ENCODE measurements around the gene MYO1D.
A peak's percentile ranks its signal among the peaks of the same experiment; 100 is the strongest.

Gene MYO1D

GRCh38 chr17:32520737-32521404 lies 356.1 kb downstream of the MYO1D start:
- DNase-seq = no peak

GRCh38 chr17:32520104-32520701 lies 356.7 kb downstream of the MYO1D start:
- DNase-seq = peak; percentile 37

- peak; percentile 33 for DNase-seq
These were observed 357.5 kb downstream of the MYO1D start for GRCh38 chr17:32519228-32520103.

- DNase-seq = no peak
These were observed 358.2 kb downstream of the MYO1D start for GRCh38 chr17:32518646-32519227.

- DNase-seq = no peak
These were observed 358.9 kb downstream of the MYO1D start for GRCh38 chr17:32517982-32518381.

GRCh38 chr17:32516940-32517701 lies 359.8 kb downstream of the MYO1D start:
- DNase-seq = no peak

- no peak for DNase-seq
These were observed 360.5 kb downstream of the MYO1D start for GRCh38 chr17:32516450-32516849.

GRCh38 chr17:32515677-32516383 lies 361.1 kb downstream of the MYO1D start:
- DNase-seq = no peak

GRCh38 chr17:32514606-32515005 lies 362.3 kb downstream of the MYO1D start:
- no peak for DNase-seq

- DNase-seq = no peak
These were observed 363.3 kb downstream of the MYO1D start for GRCh38 chr17:32513579-32513978.

GRCh38 chr17:32512328-32512727 lies 364.6 kb downstream of the MYO1D start:
- no peak for DNase-seq

GRCh38 chr17:32510466-32510865 lies 366.5 kb downstream of the MYO1D start:
- no peak for DNase-seq

- DNase-seq = no peak
These were observed 368.0 kb downstream of the MYO1D start for GRCh38 chr17:32508926-32509325.

- no peak for DNase-seq
These were observed 372.5 kb downstream of the MYO1D start for GRCh38 chr17:32504166-32504990.

GRCh38 chr17:32503251-32504165 lies 373.4 kb downstream of the MYO1D start:
- peak; percentile 66 for DNase-seq

- DNase-seq = no peak
These were observed 374.2 kb downstream of the MYO1D start for GRCh38 chr17:32502710-32503109.

GRCh38 chr17:32502013-32502412 lies 374.9 kb downstream of the MYO1D start:
- no peak for DNase-seq

- DNase-seq = no peak
These were observed 378.5 kb downstream of the MYO1D start for GRCh38 chr17:32498391-32498790.

- DNase-seq = no peak
These were observed 379.3 kb downstream of the MYO1D start for GRCh38 chr17:32497431-32498205.

All from central memory CD4-positive, alpha-beta T cell (primary cell).